IMR-90 (cell line): Measurements from ENCODE around the gene SINHCAF. TPM values are rescaled to one million over a fixed set of nuclear protein-coding genes. Genes with fewer than 3 reads are reported as not detected.

Source experiments
- ATAC-seq: fragments of 200-7000 bp; cut with Tn5 transposase; 2 replicates; pipeline ENCODE4 v1.9.1; 2020; ENCODE audit warnings: low read depth, mild to moderate bottlenecking, moderate library complexity
- BruUV-seq: library from RNA; stranded (reverse); fragments of 400-500 nt; replicated peaks from 2 replicates; lab custom pipeline; 2021; lab: Mats Ljungman, UMichigan
- CTCF ChIA-PET: fragments of 300-600 bp; formaldehyde crosslinking; extraction: SDS; loops from one replicate; lab custom pipeline; 2021; ENCODE audit warnings: antibody characterized with exemption; lab: Yijun Ruan, JAX
- POLR2A ChIA-PET: fragments of 300-600 bp; sonication (Branson Sonifier 250); formaldehyde crosslinking; loops from one replicate; lab custom pipeline; 2022; ENCODE audit warnings: antibody characterized with exemption; ENCODE audit not compliant: unreplicated experiment; lab: Charles Lee
- DNase-seq: peaks from one replicate; pipeline ENCODE4 v3.0.0; 2013
- H2AFZ ChIP-seq: replicated peaks from 2 replicates; pipeline ENCODE3; 2013; ENCODE audit warnings: low read length, mild to moderate bottlenecking; ENCODE audit not compliant: poor library complexity
- H2AK5ac ChIP-seq: 2 replicates; pipeline ENCODE4 v1.6.1; 2013; ENCODE audit warnings: low read depth, low read length, inconsistent platforms
- H2AK9ac ChIP-seq: replicated peaks from 2 replicates; pipeline ENCODE3; 2013; ENCODE audit warnings: mild to moderate bottlenecking, low read depth, low read length, moderate library complexity; ENCODE audit not compliant: poor library complexity
- H2BK120ac ChIP-seq: 2 replicates; pipeline ENCODE4 v1.6.1; 2013; ENCODE audit warnings: low read depth, low read length, inconsistent platforms
- H2BK15ac ChIP-seq: 3 replicates; pipeline ENCODE4 v1.6.1; 2013; ENCODE audit warnings: low read depth, low read length, inconsistent platforms
- H2BK20ac ChIP-seq: 2 replicates; pipeline ENCODE4 v1.6.1; 2013; ENCODE audit warnings: low read depth, mild to moderate bottlenecking, inconsistent platforms, low read length, moderate library complexity
- H2BK5ac ChIP-seq: 2 replicates; pipeline ENCODE4 v1.6.1; 2013; ENCODE audit warnings: mild to moderate bottlenecking, low read depth, low read length, inconsistent platforms; ENCODE audit not compliant: poor library complexity, severe bottlenecking
- H3K14ac ChIP-seq: replicated peaks from 2 replicates; pipeline ENCODE4 v1.6.1; 2013; ENCODE audit warnings: low read depth, low read length, inconsistent platforms
- H3K18ac ChIP-seq: 2 replicates; pipeline ENCODE4 v1.6.1; 2013; ENCODE audit warnings: low read depth, low read length, control low read depth
- H3K23ac ChIP-seq: 2 replicates; pipeline ENCODE4 v1.6.1; 2013; ENCODE audit warnings: low read depth, low read length, inconsistent platforms
- H3K27ac ChIP-seq: 2 replicates; pipeline ENCODE4 v1.5.1; 2013; ENCODE audit warnings: mild to moderate bottlenecking, control low read depth, low read length; ENCODE audit not compliant: insufficient read depth
- H3K27me3 ChIP-seq: 2 replicates; pipeline ENCODE4 v1.6.1; 2013; ENCODE audit warnings: low read length; ENCODE audit not compliant: control insufficient read depth, insufficient read depth
- H3K36me3 ChIP-seq: 2 replicates; pipeline ENCODE4 v1.6.1; 2013; ENCODE audit warnings: low read length, mixed read lengths; ENCODE audit not compliant: control insufficient read depth, insufficient read depth
- H3K4ac ChIP-seq: 2 replicates; pipeline ENCODE4 v1.6.1; 2013; ENCODE audit warnings: low read depth, low read length, inconsistent platforms
- H3K4me1 ChIP-seq: 2 replicates; pipeline ENCODE4 v1.6.1; 2013; ENCODE audit warnings: low read length, mixed read lengths; ENCODE audit not compliant: control insufficient read depth, insufficient read depth
- H3K4me2 ChIP-seq: 2 replicates; pipeline ENCODE4 v1.6.1; 2013; ENCODE audit warnings: low read depth, mild to moderate bottlenecking, control low read depth, low read length, moderate library complexity
- H3K4me3 ChIP-seq: 2 replicates; pipeline ENCODE4 v1.5.1; 2013; ENCODE audit warnings: low read depth, mild to moderate bottlenecking, control low read depth, low read length, moderate library complexity; ENCODE audit not compliant: insufficient read depth
- H3K56ac ChIP-seq: 2 replicates; pipeline ENCODE4 v1.6.1; 2013; ENCODE audit warnings: low read length, inconsistent platforms; ENCODE audit not compliant: insufficient read depth; ENCODE audit errors: extremely low read depth
- H3K79me1 ChIP-seq, 2 experiments: 2 replicates each; pipeline ENCODE4 v1.6.1; 2013; ENCODE audit warnings: low read length in 2 of 2, inconsistent platforms in 1 of 2, low read depth in 1 of 2
- H3K9ac ChIP-seq: 2 replicates; pipeline ENCODE4 v1.6.1; 2013; ENCODE audit warnings: low read depth, low read length, control low read depth
- H3K9me1 ChIP-seq: 2 replicates; pipeline ENCODE4 v1.6.1; 2013; ENCODE audit warnings: low read length, inconsistent platforms; ENCODE audit not compliant: insufficient read depth
- H3K9me3 ChIP-seq: 2 replicates; pipeline ENCODE4 v1.6.1; 2013; ENCODE audit warnings: low read length; ENCODE audit not compliant: control insufficient read depth, insufficient read depth
- H4K20me1 ChIP-seq: 2 replicates; pipeline ENCODE4 v1.6.1; 2013; ENCODE audit warnings: low read length, inconsistent platforms; ENCODE audit not compliant: insufficient read depth
- H4K5ac ChIP-seq: 2 replicates; pipeline ENCODE4 v1.6.1; 2013; ENCODE audit warnings: mild to moderate bottlenecking, low read depth, low read length, control low read depth
- H4K8ac ChIP-seq, 2 experiments: 2 replicates each; pipeline ENCODE4 v1.6.1; 2013; ENCODE audit warnings: low read depth in 2 of 2, low read length in 2 of 2, control low read depth in 1 of 2, inconsistent platforms in 1 of 2
- H4K91ac ChIP-seq: 2 replicates; pipeline ENCODE4 v1.6.1; 2013; ENCODE audit warnings: low read depth, low read length, inconsistent platforms; ENCODE audit not compliant: insufficient read depth
- BHLHE40 ChIP-seq: fragments of 150-350 bp; IDR thresholded peaks from 2 replicates; pipeline ENCODE4 v1.6.1; 2016; ENCODE audit warnings: mild to moderate bottlenecking, low read depth, low read length
- CEBPB ChIP-seq: IDR thresholded peaks from 2 replicates; pipeline ENCODE4 v1.6.1; 2012; ENCODE audit warnings: low read depth, low read length, improper control_type of control experiment
- CTCF ChIP-seq: conservative IDR thresholded peaks from 2 replicates; pipeline ENCODE4 v1.5.1; 2012; ENCODE audit warnings: mild to moderate bottlenecking, low read depth, low read length, improper control_type of control experiment
- ELK1 ChIP-seq: fragments of 150-350 bp; IDR thresholded peaks from 2 replicates; pipeline ENCODE4 v1.6.1; 2016; ENCODE audit warnings: low read depth, mild to moderate bottlenecking, low read length, moderate library complexity, borderline replicate concordance
- FOS ChIP-seq: fragments of 150-350 bp; IDR thresholded peaks from 2 replicates; pipeline ENCODE4 v1.6.1; 2016; ENCODE audit warnings: low read depth, low read length
- MAFK ChIP-seq: IDR thresholded peaks from 2 replicates; pipeline ENCODE4 v1.6.1; 2012; ENCODE audit warnings: low read depth, low read length, improper control_type of control experiment
- MAZ ChIP-seq: IDR thresholded peaks from 2 replicates; pipeline ENCODE4 v1.6.1; 2012; ENCODE audit warnings: low read depth, mild to moderate bottlenecking, low read length, improper control_type of control experiment, moderate library complexity, borderline replicate concordance
- RAD21 ChIP-seq: IDR thresholded peaks from 2 replicates; pipeline ENCODE4 v1.6.1; 2012; ENCODE audit warnings: low read length, improper control_type of control experiment
- USF2 ChIP-seq: fragments of 150-350 bp; IDR thresholded peaks from 2 replicates; pipeline ENCODE4 v1.6.1; 2017; ENCODE audit warnings: mild to moderate bottlenecking, antibody characterized with exemption, low read length, low read depth
- WGBS, 2 experiments: methylation state at CpG; one replicate each; pipeline versions ENCODE4 v1.1.5 to v1.1.7; 2013; ENCODE audit warnings: missing lambda C conversion rate in 2 of 2; ENCODE audit not compliant: insufficient read length in 1 of 2; ENCODE audit errors: extremely low coverage in 2 of 2; 5-methylcytosine and 5-hydroxymethylcytosine counted together
- dilution Hi-C: fragments of 300-500 bp; cut with HindIII; formaldehyde crosslinking; loops from one replicate; pipeline ENCODE4 v1.14.3; 2018; ENCODE audit warnings: low sequenced_read_pairs; ENCODE audit not compliant: unreplicated experiment
- in situ Hi-C: fragments of 300-500 bp; cut with MboI; formaldehyde crosslinking; loops from 3 replicates; pipeline ENCODE4 v1.14.3; 2019; ENCODE audit warnings: low sequenced_read_pairs, inconsistent platforms, mixed read lengths
- intact Hi-C: fragments of 100-400 bp; cut with micrococcal nuclease; formaldehyde crosslinking; loops from 2 replicates; pipeline ENCODE4 v1.10.0; 2022
- polyA plus RNA-seq, 3 experiments: library from polyadenylated mRNA; depleted of rRNA; stranded (reverse); fragments of >200 nt; gene quantifications; 2 replicates each; pipeline ENCODE4 v1.2.3, GENCODE V29; 2012; ENCODE audit warnings: low replicate concordance in 1 of 3
- total RNA-seq: library from RNA; depleted of rRNA; stranded (reverse); fragments of >200 nt; gene quantifications from 2 replicates; pipeline ENCODE4 v1.2.3, GENCODE V29; 2012

The SINHCAF gene
- total and polyA plus RNA-seq, 2 of the 4 experiments (the other 2 are of a cell fraction): 21.6 to 30.8 TPM

- ATAC-seq: no peak
- Histone ChIP-seq H3K4me3 (no peak overlapping the region), H2AK9ac (no peak overlapping the region), H2BK120ac (no peak overlapping the region), H2BK5ac (no peak overlapping the region), H3K4ac (no peak overlapping the region), H4K8ac (no peak overlapping the region), H3K23ac (no peak overlapping the region), H3K4me1 (no peaks in the 10 kb centered on the region), H4K5ac (no peak overlapping the region), H2BK20ac (no peak overlapping the region), H2AK5ac (no peak overlapping the region), H3K18ac (no peak overlapping the region), H3K9ac (no peak overlapping the region), H3K9me1 (no peaks in the 10 kb centered on the region), H3K79me1 (no peaks in the 10 kb centered on the region), H3K56ac (no peak overlapping the region), H4K20me1 (no peaks in the 10 kb centered on the region), H2AFZ (no peak overlapping the region), H3K27me3 (peaks cover under 1% of the 10 kb centered on the region), H2BK15ac (no peak overlapping the region), H3K27ac (no peak overlapping the region), H3K14ac (no peak overlapping the region), H4K91ac (no peak overlapping the region), H3K4me2 (no peak overlapping the region), H3K9me3 (no peaks in the 10 kb centered on the region), H3K36me3 (no peaks in the 10 kb centered on the region)
- BruUV-seq: no TSS peak
- dilution Hi-C loops: no loop called here
- no peak for TF ChIP-seq RAD21
- TF ChIP-seq CEBPB: no peak
- TF ChIP-seq BHLHE40: no peak
- TF ChIP-seq CTCF: no peak
- TF ChIP-seq MAFK: no peak
- no peak for TF ChIP-seq ELK1
- no peak for TF ChIP-seq USF2
- TF ChIP-seq MAZ: no peak
- TF ChIP-seq FOS: no peak
- DNase-seq: no peak
- ChIA-PET POLR2A (no interaction called here), CTCF (interaction anchor here (0.7 to 3.9 kb wide), 2 partner anchors 13 to 733 kb away, joined by 3 to 17 read pairs; no protein-coding TSS in a partner anchor)
- no CpG with 5 or more reads among the region's 8 CpGs for WGBS, 2 experiments
- intact Hi-C loops: no loop called here
- in situ Hi-C loops: no loop called here
Observed at GRCh38 chr12:31259136-31259886, 66.6 kb downstream of the SINHCAF start.
